HG02642 (cell line): ENCODE data around the gene ARHGAP6.
"Not testable (repeated sequence)": the region's sequence is repeated elsewhere in the genome, so short reads cannot be mapped to it uniquely, and the experiment has no call there.

Experiments used
- ATAC-seq: cut with Tn5 transposase; IDR thresholded peaks from one replicate; pipeline ENCODE4 v1.9.1; 2021; ENCODE audit warnings: mild to moderate bottlenecking; ENCODE audit not compliant: unreplicated experiment, poor library complexity

Gene ARHGAP6

GRCh38 chrX:11138498-11139390, 527.0 kb downstream of the ARHGAP6 start:
- ATAC-seq: no peak

DNA sequence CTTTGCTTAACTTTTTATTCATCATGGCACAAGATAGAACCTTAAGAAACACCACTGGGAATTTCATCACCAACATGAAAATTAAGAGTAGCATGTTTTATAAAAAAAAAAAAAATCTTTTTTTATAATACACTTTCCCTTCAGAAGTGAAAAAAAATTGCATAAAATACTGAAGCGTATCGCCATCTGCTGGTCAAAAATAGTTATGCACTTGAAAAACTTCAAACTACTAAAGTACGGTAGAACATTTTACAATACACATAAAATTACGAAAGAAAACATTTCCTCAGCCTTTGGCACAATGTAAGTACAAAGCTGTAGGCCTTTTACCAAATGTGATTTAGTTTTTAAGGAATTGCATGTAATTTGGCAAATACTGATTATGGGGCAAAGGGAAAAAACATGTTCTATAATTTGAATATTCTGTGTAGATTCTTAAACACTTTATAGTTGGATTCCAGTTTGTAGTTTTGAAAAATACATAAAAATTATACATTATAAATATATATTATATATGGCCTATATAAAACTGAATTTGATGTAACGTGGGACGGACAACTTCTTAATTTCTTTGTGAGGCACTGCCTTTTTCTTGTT, 528.1 kb downstream of the ARHGAP6 start:
- ATAC-seq: no peak

DNA sequence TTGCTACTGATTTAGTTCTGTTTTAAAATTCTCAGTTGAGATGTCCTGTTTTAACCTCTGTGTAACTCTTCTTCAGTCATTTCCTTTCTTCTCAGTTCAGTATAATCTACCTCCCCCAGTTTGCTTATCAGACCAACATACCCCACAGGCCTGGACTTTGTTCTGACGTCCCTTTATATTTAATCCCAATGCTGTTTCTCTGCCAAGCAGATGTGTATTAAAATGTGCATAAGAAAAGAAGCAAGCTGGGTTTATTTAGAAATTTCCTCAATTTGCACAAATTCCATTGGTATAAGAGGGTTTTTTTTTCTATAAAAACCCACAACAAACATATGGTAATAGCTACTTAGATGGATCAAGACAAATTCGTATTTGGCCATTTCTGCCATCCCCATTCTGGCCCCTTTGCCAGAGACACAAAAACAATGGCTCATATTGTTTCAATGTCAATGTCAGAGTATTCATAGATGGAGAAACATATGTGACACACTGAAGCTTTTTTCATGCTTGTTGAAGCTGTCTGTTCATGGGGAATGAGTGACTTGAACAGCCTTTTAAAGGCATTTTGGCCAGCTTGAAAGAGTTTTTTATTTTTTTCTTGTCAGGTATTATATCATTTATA, 530.0 kb downstream of the ARHGAP6 start:
- no peak for ATAC-seq

GRCh38 chrX:11131146-11131545, 534.6 kb downstream of the ARHGAP6 start:
- ATAC-seq: no peak

- ATAC-seq: no peak
Observed at GRCh38 chrX:11130136-11130535, 535.6 kb downstream of the ARHGAP6 start.

DNA sequence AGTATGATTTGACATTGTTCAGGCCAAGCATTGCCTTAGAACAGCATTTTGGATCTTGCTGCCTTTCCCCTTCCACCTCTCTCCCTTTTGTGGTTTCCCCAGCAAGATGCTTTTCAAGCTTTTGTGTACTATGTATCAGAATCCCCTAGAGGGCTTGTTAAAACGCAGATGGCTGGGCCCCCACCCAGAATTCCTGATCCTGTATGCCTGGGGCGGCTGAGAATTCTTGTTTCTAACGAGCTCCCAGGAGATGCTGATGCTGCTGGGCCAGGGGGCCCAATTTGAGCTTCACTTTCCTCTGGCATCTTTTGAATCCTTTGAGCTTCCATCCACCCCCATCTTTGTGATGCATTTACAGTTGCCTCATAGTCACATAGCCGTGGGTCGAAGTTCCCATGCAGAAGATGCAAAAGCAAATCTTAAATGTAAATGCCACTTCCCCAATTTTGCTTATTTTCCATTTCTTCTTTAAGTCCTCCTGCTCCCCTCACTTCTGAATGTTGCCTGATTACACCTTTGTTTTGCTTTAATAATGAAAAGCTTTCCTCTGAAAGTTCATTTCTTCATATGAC, 536.1 kb downstream of the ARHGAP6 start:
- ATAC-seq: no peak

DNA sequence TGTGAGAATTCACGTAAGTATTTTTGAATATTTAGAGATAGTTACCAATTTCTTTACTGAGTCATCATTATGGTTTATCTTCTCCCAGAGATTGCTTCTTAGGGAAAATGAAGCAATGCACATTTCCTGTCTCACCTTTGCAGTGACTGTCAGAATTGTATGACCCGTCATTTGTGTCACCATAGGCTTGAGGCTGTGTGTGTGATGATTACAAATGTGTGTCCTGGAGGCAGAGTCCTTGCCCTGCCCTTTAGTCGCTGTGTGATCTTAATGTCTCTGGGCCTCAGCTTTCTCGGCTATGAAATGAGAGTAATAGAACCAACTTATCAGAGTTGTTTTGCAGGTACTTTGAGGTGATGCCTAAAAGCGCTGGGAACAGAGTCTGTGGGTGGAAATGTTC, 540.7 kb downstream of the ARHGAP6 start:
- no peak for ATAC-seq

DNA sequence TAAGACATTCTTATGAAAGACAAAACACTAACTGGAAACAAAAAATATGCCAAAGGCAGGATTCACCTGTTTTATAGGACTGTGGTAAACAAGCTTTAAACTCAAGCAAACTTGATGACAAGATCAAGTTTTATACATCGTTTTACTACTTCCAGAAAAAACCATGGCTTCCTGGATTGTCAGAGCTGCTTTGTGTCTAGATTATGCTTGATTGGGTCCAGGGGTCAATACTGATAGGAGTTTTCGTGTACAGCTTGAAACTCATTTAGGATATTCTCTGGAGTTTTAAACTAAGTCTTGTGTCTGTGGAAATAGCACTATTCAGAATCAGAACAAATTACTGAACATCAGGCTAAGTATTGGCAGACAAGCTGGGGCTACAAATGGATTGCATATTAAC, 541.6 kb downstream of the ARHGAP6 start:
- ATAC-seq: no peak

DNA sequence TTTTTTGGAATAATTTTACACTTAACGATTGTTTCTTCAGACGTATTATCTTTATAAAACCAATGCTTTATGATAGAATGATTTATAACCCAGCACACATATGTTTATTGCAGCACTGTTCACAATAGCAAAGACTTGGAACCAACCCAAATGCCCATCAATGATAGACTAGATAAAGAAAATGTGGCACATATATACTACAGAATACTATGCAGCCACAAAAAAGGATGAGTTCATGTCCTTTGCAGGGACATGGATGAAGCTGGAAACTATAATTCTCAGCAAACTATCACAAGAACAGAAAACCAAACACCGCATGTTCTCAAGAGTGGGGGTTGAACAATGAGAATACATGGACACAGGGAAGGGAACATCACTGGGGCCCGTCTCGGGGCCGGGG, 542.6 kb downstream of the ARHGAP6 start:
- ATAC-seq: not testable (repeated sequence)

DNA sequence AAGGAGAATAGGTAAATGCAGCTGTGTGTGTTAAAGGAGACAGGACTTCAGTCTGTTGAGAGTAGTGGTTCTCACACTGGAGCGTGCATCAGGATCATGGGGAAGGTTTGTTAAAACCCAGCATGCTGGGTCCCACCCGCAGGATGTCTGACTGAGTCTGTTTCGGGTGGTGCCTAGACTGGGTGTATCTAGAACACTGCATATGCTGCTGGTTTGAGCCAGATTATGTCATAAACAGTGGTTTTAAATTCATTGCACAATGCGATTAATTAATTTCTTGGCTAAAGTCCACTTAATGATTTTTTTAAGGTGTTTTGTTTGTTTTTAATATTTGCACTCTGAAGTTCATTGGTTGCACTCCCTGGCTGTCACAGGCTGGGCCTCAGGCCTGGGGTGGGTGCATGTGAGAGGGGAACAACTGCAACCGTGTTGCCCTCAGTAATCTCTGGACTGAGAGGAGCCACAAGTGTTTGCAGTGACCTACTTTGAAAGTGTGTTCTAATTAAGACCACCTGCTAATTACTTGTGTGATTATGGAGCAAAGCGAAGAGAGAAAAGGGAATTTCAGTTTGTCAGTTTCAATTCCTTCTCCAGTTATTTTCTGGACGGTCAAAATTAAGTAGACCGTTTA, 546.3 kb downstream of the ARHGAP6 start:
- ATAC-seq: no peak

DNA sequence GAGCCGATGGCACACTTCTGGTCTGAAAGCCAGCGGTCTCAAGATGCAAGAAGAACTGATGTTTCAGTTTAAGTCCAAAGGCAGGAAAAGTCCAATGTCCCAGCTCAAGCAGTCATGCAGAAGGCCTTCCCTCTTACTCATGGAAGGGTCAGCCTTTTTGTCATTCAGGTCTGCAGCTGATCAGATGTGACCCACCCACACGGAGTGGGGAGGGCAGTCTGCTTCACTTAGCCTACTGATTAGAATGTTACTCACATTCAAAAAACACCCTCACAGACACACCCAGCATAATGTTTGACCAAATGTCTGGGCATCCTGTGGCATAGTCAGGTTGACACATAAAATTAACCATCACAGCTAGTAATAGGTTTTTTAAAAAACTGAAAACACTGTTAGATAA, 548.0 kb downstream of the ARHGAP6 start:
- ATAC-seq: no peak

- ATAC-seq: no peak
Observed at GRCh38 chrX:11113731-11114130, 552.0 kb downstream of the ARHGAP6 start.

- ATAC-seq: no peak
Observed at GRCh38 chrX:11111947-11112346, 553.8 kb downstream of the ARHGAP6 start.

- ATAC-seq: peak; percentile 96
Observed at GRCh38 chrX:11111037-11111851, 554.5 kb downstream of the ARHGAP6 start, which contains the start of gene HCCS. TSS of gene HCCS (plus strand) at chrX:11111332. CDS start at chrX:11112061, 729 bp downstream.

DNA sequence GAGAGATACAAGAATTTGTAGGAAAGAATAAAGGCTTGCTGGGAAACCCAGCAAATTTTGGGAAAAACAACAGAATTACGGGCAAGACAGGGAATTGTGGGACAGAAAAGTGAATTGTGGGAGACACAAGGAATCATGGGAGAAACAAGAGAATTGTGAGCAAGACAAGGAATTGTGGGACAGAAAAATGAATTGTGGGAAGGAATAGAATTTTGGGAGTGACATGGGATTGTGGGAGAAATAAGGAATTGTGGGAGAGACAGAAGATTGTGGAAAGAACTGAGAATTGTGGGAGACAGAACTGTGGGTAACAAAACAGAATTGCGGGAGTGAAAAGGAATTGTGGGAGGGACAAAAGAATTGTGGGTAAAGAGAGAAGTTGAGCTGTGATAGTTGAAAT, 555.8 kb downstream of the ARHGAP6 start:
- no peak for ATAC-seq

DNA sequence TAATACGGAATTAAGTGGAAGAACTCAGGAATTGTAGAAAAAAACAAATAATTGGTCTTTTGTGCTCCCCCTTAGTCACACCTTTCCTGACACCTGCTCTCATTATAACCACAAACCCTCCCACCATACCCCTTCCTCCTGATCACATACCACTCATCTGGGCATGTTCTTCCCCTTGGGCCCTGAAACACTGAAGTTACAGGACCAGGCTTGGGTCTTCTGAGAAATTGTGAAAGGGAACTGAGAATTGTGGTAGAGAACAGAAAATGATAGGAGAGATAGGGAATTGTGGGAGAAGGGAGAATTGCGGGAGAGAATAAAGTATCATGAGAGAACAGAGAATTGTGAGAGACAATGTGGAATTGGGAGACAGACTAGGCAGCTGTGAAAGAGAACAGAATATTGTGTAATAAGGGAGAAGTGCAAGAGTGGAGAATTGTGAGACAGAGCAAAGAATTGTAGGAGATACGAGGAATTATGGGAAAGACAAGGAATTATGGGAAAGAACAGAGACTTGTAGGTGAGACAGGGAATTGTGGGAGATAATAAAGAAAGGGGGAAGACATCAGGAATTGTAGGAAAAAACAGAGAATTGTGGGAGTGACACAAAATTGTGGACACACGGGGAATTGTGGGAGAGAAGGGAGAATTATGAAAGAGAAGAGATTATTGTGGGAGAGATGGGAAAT, 557.3 kb downstream of the ARHGAP6 start:
- no peak for ATAC-seq

DNA sequence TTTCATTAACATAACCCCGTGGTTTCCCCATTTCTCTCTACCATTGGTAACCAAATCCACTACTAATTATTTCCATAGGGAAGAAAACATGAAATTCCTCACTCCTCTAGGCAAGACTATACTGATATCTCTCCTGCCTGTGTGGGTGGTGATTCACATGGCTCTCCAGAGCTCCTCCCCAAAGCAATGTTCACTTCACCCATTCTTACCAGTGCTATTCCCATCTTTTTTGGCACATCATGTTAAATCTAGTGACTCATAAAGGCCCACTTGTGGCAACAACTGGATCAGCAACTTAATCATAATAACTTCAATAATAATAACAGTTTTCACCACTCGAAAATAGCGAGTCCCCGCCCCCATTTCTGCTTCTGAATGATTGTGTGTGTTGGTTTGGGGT, 560.6 kb downstream of the ARHGAP6 start:
- no peak for ATAC-seq

DNA sequence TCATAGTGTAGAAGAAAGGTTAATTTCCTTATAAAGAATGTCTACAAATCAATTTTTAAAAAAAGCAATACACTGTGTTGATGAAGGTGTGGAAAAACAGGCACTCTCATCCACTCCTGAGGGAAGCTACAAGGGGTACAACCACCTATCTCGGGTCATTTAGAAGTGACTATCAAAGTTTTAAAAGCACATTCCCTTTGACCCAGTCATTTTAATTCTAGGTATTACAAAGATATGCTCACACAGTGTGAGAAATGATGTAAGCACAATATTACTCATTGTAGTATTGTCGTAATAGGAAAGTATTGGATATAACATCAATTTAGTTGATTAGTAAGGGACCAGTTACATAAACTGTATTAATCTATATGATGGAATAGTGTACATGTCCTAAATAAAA, 562.0 kb downstream of the ARHGAP6 start:
- ATAC-seq: no peak

DNA sequence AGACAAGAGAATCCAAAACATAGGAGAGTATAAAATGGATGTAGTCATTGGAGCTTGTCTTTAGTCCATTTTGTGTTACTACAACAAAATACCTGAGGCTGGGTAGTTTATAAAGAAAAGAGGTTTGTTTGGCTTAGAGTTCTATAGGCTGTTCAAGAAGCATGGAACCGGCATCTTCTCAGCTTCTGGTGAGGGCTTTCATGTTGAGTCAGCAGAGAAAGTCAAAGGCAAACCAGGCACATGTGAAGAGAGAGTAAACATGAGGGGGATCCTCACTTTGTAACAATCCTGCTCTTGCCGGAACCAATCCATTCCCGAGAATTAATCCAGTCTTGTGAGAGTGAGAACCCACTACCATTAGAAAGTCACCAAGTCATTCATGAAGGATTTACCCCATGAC, 562.7 kb downstream of the ARHGAP6 start:
- no peak for ATAC-seq
